Trophoblast cell (in vitro differentiated cells and primary cell): Measurements from ENCODE around the gene MEFV.

Source experiments
- DNase-seq, 2 donors: peaks; one replicate each; pipeline ENCODE4 v3.0.0-alpha.2; 2016
- H2AFZ ChIP-seq: 2 replicates; pipeline ENCODE4 v1.6.1; 2013; ENCODE audit warnings: low read length, moderate library complexity, mild to moderate bottlenecking; ENCODE audit not compliant: insufficient read depth, poor library complexity
- H2AK5ac ChIP-seq: 2 replicates; pipeline ENCODE4 v1.6.1; 2013; ENCODE audit warnings: mild to moderate bottlenecking, low read length
- H2BK120ac ChIP-seq: 2 replicates; pipeline ENCODE4 v1.6.1; 2013; ENCODE audit warnings: low read length, mild to moderate bottlenecking, moderate library complexity; ENCODE audit not compliant: insufficient read depth, poor library complexity
- H2BK12ac ChIP-seq: 2 replicates; pipeline ENCODE4 v1.6.1; 2013; ENCODE audit warnings: mild to moderate bottlenecking, low read length, moderate library complexity
- H2BK5ac ChIP-seq: 2 replicates; pipeline ENCODE4 v1.6.1; 2013; ENCODE audit warnings: low read length, low read depth, moderate library complexity, mild to moderate bottlenecking; ENCODE audit not compliant: poor library complexity
- H3K14ac ChIP-seq: 2 replicates; pipeline ENCODE4 v1.6.1; 2013; ENCODE audit warnings: mild to moderate bottlenecking, low read length
- H3K18ac ChIP-seq: 2 replicates; pipeline ENCODE4 v1.6.1; 2013; ENCODE audit warnings: mild to moderate bottlenecking, low read length
- H3K23ac ChIP-seq: 2 replicates; pipeline ENCODE4 v1.6.1; 2013; ENCODE audit warnings: low read length
- H3K27ac ChIP-seq: 2 replicates; pipeline ENCODE4 v1.5.1; 2013; ENCODE audit warnings: low read depth, mild to moderate bottlenecking, inconsistent platforms, low read length, moderate library complexity
- H3K27me3 ChIP-seq: 2 replicates; pipeline ENCODE4 v1.6.1; 2013; ENCODE audit warnings: inconsistent platforms, mild to moderate bottlenecking, low read length, moderate library complexity; ENCODE audit not compliant: insufficient read depth
- H3K36me3 ChIP-seq, 2 experiments: 1 replicate in 1 of 2; 2 replicates in 1 of 2; pipeline ENCODE4 v1.6.1; 2013; ENCODE audit warnings: low read length in 2 of 2, mild to moderate bottlenecking in 2 of 2, moderate library complexity in 1 of 2; ENCODE audit not compliant: insufficient read depth in 2 of 2, control insufficient read depth in 1 of 2
- H3K4ac ChIP-seq: 2 replicates; pipeline ENCODE4 v1.6.1; 2013; ENCODE audit warnings: low read depth, mild to moderate bottlenecking, low read length, moderate library complexity
- H3K4me1 ChIP-seq, 2 experiments: 1 replicate in 1 of 2; 2 replicates in 1 of 2; pipeline ENCODE4 v1.6.1; 2013; ENCODE audit warnings: low read length in 2 of 2, mild to moderate bottlenecking in 2 of 2, moderate library complexity in 1 of 2; ENCODE audit not compliant: insufficient read depth in 2 of 2, control insufficient read depth in 1 of 2
- H3K4me2 ChIP-seq: 2 replicates; pipeline ENCODE4 v1.6.1; 2013; ENCODE audit warnings: inconsistent platforms, mild to moderate bottlenecking, low read length, moderate library complexity
- H3K4me3 ChIP-seq: 2 replicates; pipeline ENCODE4 v1.5.1; 2013; ENCODE audit warnings: mild to moderate bottlenecking, low read depth, low read length, inconsistent platforms
- H3K79me1 ChIP-seq: one replicate; pipeline ENCODE4 v1.6.1; 2013; ENCODE audit warnings: low read length
- H3K79me2 ChIP-seq: 2 replicates; pipeline ENCODE4 v1.6.1; 2013; ENCODE audit warnings: low read length, mild to moderate bottlenecking; ENCODE audit not compliant: control insufficient read depth, insufficient read depth, poor library complexity
- H3K9ac ChIP-seq: 2 replicates; pipeline ENCODE4 v1.6.1; 2013; ENCODE audit warnings: mild to moderate bottlenecking, low read length
- H3K9me3 ChIP-seq: 2 replicates; pipeline ENCODE4 v1.6.1; 2013; ENCODE audit warnings: low read depth, mild to moderate bottlenecking, control low read depth, inconsistent platforms, low read length; ENCODE audit not compliant: insufficient read depth
- H4K12ac ChIP-seq: 2 replicates; pipeline ENCODE4 v1.6.1; 2013; ENCODE audit warnings: low read depth, mild to moderate bottlenecking, low read length, moderate library complexity
- H4K8ac ChIP-seq: 2 replicates; pipeline ENCODE4 v1.6.1; 2013; ENCODE audit warnings: low read depth, mild to moderate bottlenecking, low read length, moderate library complexity
- H4K91ac ChIP-seq: one replicate; pipeline ENCODE4 v1.6.1; 2013; ENCODE audit warnings: low read depth, mild to moderate bottlenecking, low read length, moderate library complexity
- WGBS: extraction: QIAGEN DNeasy Blood & Tissue Kit; methylation state at CpG from one replicate; pipeline ENCODE4 v1.1.7; 2013; ENCODE audit warnings: missing lambda C conversion rate; ENCODE audit not compliant: insufficient read length, insufficient coverage; ENCODE audit errors: extremely low coverage; 5-methylcytosine and 5-hydroxymethylcytosine counted together

Gene MEFV

GRCh38 chr16:3285131-3285530 is 28.7 kb upstream of the MEFV start:
- Histone ChIP-seq H4K91ac (no peak overlapping the region), H3K27me3 (no peaks in the 10 kb centered on the region), H3K9ac (no peak overlapping the region), H3K4me2 (peak overlapping the region; percentile 76), H3K27ac (no peak overlapping the region), H3K18ac (no peak overlapping the region), H2AFZ (no peak overlapping the region), H3K36me3 (peaks cover 32 to 34% of the 10 kb centered on the region in 2 experiments), H4K8ac (no peak overlapping the region), H3K79me2 (peaks cover 14% of the 10 kb centered on the region), H2BK5ac (no peak overlapping the region), H2AK5ac (no peak overlapping the region), H3K4me1 (peaks cover 13 to 17% of the 10 kb centered on the region in 2 experiments), H2BK120ac (no peak overlapping the region), H4K12ac (no peak overlapping the region), H3K4ac (peak overlapping the region; percentile 99), H3K14ac (no peak overlapping the region), H2BK12ac (no peak overlapping the region), H3K79me1 (peaks cover 14% of the 10 kb centered on the region), H3K9me3 (peaks cover 20% of the 10 kb centered on the region), H3K4me3 (no peak overlapping the region), H3K23ac (no peak overlapping the region)
- DNase-seq = no peak
- WGBS = no CpG with 5 or more reads among the region's 6 CpGs

- peak overlapping the region; percentile 82 for H3K18ac ChIP-seq
- peak overlapping the region; percentile 93 for H2AFZ ChIP-seq
- H4K12ac ChIP-seq = peak overlapping the region; percentile 92
- H3K79me2 ChIP-seq = peaks cover 14% of the 10 kb centered on the region
- H3K9ac ChIP-seq = peak overlapping the region; percentile 81
- peaks cover 13 to 17% of the 10 kb centered on the region in 2 experiments for H3K4me1 ChIP-seq
- H3K36me3 ChIP-seq = peaks cover 19 to 21% of the 10 kb centered on the region in 2 experiments
- H2BK12ac ChIP-seq = no peak overlapping the region
- H3K14ac ChIP-seq = peak overlapping the region; percentile 85
- peak overlapping the region; percentile 98 for H4K8ac ChIP-seq
- no peak overlapping the region for H3K23ac ChIP-seq
- no peaks in the 10 kb centered on the region for H3K27me3 ChIP-seq
- H3K4me2 ChIP-seq = peak overlapping the region; percentile 76
- peak overlapping the region; percentile 90 for H3K4me3 ChIP-seq
- H2BK5ac ChIP-seq = peak overlapping the region; percentile 71
- peak overlapping the region; percentile 88 for H4K91ac ChIP-seq
- peak overlapping the region; percentile 95 for H2AK5ac ChIP-seq
- WGBS = no CpG with 5 or more reads among the region's 56 CpGs
- DNase-seq = no peak
- peak overlapping the region; percentile 69 for H3K27ac ChIP-seq
- H2BK120ac ChIP-seq = peak overlapping the region; percentile 68
- H3K4ac ChIP-seq = peak overlapping the region; percentile 99
- H3K79me1 ChIP-seq = peaks cover 14% of the 10 kb centered on the region
- peaks cover 8% of the 10 kb centered on the region for H3K9me3 ChIP-seq
These were observed 27.4 kb upstream of the MEFV start for GRCh38 chr16:3283543-3284447.

DNA sequence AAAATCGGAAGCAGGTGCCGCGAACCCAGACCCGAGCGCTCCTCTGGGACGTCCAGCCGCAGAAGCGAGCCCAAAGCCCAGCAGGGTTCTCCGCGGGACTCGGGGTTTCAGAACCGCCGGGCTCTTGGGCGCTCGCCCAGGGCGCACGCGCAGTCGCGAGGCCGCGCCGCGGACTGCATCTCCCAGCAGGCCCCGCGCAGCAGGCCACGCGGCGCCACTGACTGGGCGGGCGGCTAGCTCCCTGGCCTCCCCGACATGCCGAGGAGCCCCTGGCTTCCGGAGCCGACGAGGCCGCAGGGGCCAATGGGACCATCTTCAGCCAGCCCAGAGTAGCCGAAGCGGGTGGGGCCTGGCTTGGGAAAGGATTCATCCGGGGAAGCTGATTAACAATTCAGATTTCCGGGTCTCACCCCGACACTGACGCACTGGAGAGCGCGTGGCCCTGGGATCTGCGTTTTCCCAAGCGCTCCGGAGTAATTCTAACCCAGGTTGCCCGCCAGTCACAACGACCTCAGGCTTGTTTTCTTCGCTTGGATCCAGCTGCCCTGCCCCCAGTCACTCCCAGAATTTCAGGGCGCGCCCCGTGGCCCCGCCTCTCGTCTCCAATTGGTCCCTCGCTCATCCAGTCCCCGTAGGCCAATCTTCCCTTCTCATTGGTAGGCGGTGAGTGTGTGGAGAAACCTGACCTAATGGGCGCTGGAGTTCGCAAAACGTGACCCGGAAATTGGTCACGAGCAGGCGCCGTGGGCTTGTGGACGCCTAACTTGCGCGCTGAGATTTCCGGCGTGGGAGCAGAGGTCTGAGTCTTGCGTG is 26.5 kb upstream of the MEFV start, which contains the start of gene ZNF263:
TSS of gene ZNF263 (plus strand) at position 762 of the 813 bp plus-strand sequence. CDS start 328 bp downstream, outside the sequence.
- Histone ChIP-seq H2BK5ac (peak within 1 kb of the TSS; percentile 92), H4K91ac (peak within 1 kb of the TSS; percentile 97), H3K4ac (peak within 1 kb of the TSS; percentile 99), H3K9me3 (peaks cover 3% of the 10 kb centered on the region), H4K8ac (peak within 1 kb of the TSS; percentile 98), H3K27ac (peak within 1 kb of the TSS; percentile 90), H3K18ac (peak within 1 kb of the TSS; percentile 90), H3K4me1 (peaks cover 13 to 17% of the 10 kb centered on the region in 2 experiments), H3K4me3 (peak within 1 kb of the TSS; percentile 90), H3K27me3 (no peaks in the 10 kb centered on the region), H2BK120ac (peak within 1 kb of the TSS; percentile 84), H2AFZ (peak within 1 kb of the TSS; percentile 93), H3K79me2 (peaks cover 14% of the 10 kb centered on the region), H3K4me2 (peak within 1 kb of the TSS; percentile 76), H4K12ac (peak within 1 kb of the TSS; percentile 95), H2BK12ac (no peak within 1 kb of the TSS), H3K9ac (peak within 1 kb of the TSS; percentile 81), H3K79me1 (peaks cover 14% of the 10 kb centered on the region), H3K23ac (no peak within 1 kb of the TSS), H3K14ac (peak within 1 kb of the TSS; percentile 93), H2AK5ac (peak within 1 kb of the TSS; percentile 95), H3K36me3 (peaks cover 13 to 15% of the 10 kb centered on the region in 2 experiments)
- peak; percentile 94 to 97 for DNase-seq
- no CpG with 5 or more reads among the region's 72 CpGs for WGBS

DNA sequence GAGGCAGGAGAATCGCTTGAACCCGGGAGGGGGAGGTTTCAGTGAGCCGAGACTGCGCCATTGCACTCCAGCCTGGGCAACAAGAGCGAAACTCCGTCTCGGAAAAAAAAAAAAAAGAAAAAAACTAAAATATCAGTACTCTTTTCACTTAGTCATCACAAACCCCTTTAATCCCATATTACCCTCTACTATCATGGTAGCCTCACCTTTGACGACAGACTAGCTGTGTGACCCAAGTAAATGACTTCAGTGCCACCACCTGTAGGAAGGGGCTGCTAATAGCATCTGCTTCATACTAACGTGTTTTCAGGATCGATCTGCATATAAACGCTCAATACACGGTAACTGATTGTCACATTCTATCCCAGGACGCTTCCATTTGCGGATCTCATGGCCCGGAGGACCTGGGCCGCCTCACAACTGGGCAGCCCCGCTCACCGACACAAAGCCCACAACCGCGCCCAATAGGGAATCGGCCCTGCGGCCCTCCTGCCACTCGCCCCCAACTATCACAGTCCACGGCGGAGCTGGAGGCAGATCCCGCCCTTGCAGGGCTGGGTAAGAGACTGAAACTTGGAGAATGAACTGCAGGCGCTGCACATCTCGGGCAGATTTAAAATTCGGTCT is 25.8 kb upstream of the MEFV start:
- Histone ChIP-seq H3K4me3 (peak overlapping the region; percentile 71), H3K4ac (peak overlapping the region; percentile 24), H2AFZ (peak overlapping the region; percentile 90), H3K36me3 (peaks cover 13 to 15% of the 10 kb centered on the region in 2 experiments), H3K27ac (peak overlapping the region; percentile 90), H4K12ac (peak overlapping the region; percentile 70), H3K79me1 (peaks cover 14% of the 10 kb centered on the region), H3K23ac (no peak overlapping the region), H2BK5ac (peak overlapping the region; percentile 7), H3K4me1 (peaks cover 13 to 17% of the 10 kb centered on the region in 2 experiments), H3K9me3 (peaks cover 3% of the 10 kb centered on the region), H4K91ac (peak overlapping the region; percentile 59), H3K27me3 (no peaks in the 10 kb centered on the region), H3K18ac (peak overlapping the region; percentile 54), H3K4me2 (peak overlapping the region; percentile 76), H2BK120ac (peak overlapping the region; percentile 10), H3K9ac (peak overlapping the region; percentile 49), H2BK12ac (no peak overlapping the region), H3K79me2 (peaks cover 14% of the 10 kb centered on the region), H2AK5ac (no peak overlapping the region), H4K8ac (peak overlapping the region; percentile 81), H3K14ac (peak overlapping the region; percentile 65)
- peak in 1 of 2 donors; percentile 8 for DNase-seq
- WGBS = no CpG with 5 or more reads among the region's 29 CpGs
